MM.1S (cell line): ENCODE data around the gene TMEM161A.
"Not testable (repeated sequence)": the region's sequence is repeated elsewhere in the genome, so short reads cannot be mapped to it uniquely, and the experiment has no call there.

Source experiments
- DNase-seq: peaks from one replicate; pipeline ENCODE4 v3.0.0-alpha.2; 2015
- H2AFZ ChIP-seq: fragments of 300-600 bp; sonication (generic); 2 replicates; pipeline ENCODE4 v1.6.0; 2016; ENCODE audit warnings: antibody characterized with exemption, low read length
- H3F3A ChIP-seq: fragments of 300-600 bp; sonication (generic); 2 replicates; pipeline ENCODE4 v1.6.1; 2016; ENCODE audit warnings: mild to moderate bottlenecking, antibody characterized with exemption, low read length, moderate library complexity, mixed read lengths; ENCODE audit not compliant: insufficient read depth
- H3K27ac ChIP-seq: fragments of 300-600 bp; sonication (generic); 2 replicates; pipeline ENCODE4 v1.5.1; 2016; ENCODE audit warnings: mild to moderate bottlenecking, low read length
- H3K27me3 ChIP-seq: fragments of 300-600 bp; sonication (generic); replicated peaks from 2 replicates; pipeline ENCODE4 v1.6.0; 2016; ENCODE audit warnings: low read length; ENCODE audit not compliant: insufficient read depth
- H3K36me3 ChIP-seq: fragments of 300-600 bp; sonication (generic); replicated peaks from 2 replicates; pipeline ENCODE4 v1.6.1; 2016; ENCODE audit warnings: mild to moderate bottlenecking, low read length, mixed read lengths; ENCODE audit not compliant: insufficient read depth
- H3K4me1 ChIP-seq: fragments of 300-600 bp; sonication (generic); 2 replicates; pipeline ENCODE4 v1.6.1; 2016; ENCODE audit warnings: low read length, mixed read lengths
- H3K4me2 ChIP-seq: fragments of 300-600 bp; sonication (generic); 2 replicates; pipeline ENCODE4 v1.6.0; 2016; ENCODE audit warnings: low read depth, low read length
- H3K4me3 ChIP-seq: fragments of 300-600 bp; sonication (generic); 2 replicates; pipeline ENCODE4 v1.5.1; 2016; ENCODE audit warnings: low read length, mixed read lengths
- H3K79me2 ChIP-seq: fragments of 300-600 bp; sonication (generic); 2 replicates; pipeline ENCODE4 v1.6.1; 2016; ENCODE audit warnings: mixed run types, low read length, mixed read lengths
- H3K9ac ChIP-seq: fragments of 300-600 bp; sonication (generic); 2 replicates; pipeline ENCODE4 v1.6.1; 2016; ENCODE audit warnings: low read length, mixed read lengths
- H3K9me2 ChIP-seq: fragments of 300-600 bp; sonication (generic); replicated peaks from 2 replicates; pipeline ENCODE4 v1.6.1; 2016; ENCODE audit warnings: mild to moderate bottlenecking, low read length, mixed read lengths; ENCODE audit not compliant: insufficient read depth
- H3K9me3 ChIP-seq: fragments of 300-600 bp; sonication (generic); replicated peaks from 2 replicates; pipeline ENCODE4 v1.6.1; 2016; ENCODE audit warnings: mild to moderate bottlenecking, low read length, mixed read lengths; ENCODE audit not compliant: insufficient read depth
- H4K20me1 ChIP-seq: fragments of 300-600 bp; sonication (generic); 2 replicates; pipeline ENCODE4 v1.6.1; 2016; ENCODE audit warnings: mild to moderate bottlenecking, low read length, moderate library complexity, mixed read lengths; ENCODE audit not compliant: insufficient read depth
- EZH2 ChIP-seq: fragments of 300-600 bp; sonication (generic); optimal IDR thresholded peaks from 2 replicates; pipeline ENCODE3; 2017; ENCODE audit warnings: low read depth, mild to moderate bottlenecking, antibody characterized with exemption, low read length, mixed read lengths
- EZH2phosphoT487 ChIP-seq: fragments of 300-600 bp; sonication (generic); IDR thresholded peaks from 2 replicates; pipeline ENCODE4 v1.6.1; 2018; ENCODE audit warnings: antibody characterized with exemption, low read length
- TF ChIP-seq, protein P1 (sequence below): fragments of 300-600 bp; sonication (generic); IDR thresholded peaks from 2 replicates; pipeline ENCODE4 v1.5.1; 2016; ENCODE audit warnings: antibody characterized with exemption, low read length, mixed read lengths

The TMEM161A gene

DNA sequence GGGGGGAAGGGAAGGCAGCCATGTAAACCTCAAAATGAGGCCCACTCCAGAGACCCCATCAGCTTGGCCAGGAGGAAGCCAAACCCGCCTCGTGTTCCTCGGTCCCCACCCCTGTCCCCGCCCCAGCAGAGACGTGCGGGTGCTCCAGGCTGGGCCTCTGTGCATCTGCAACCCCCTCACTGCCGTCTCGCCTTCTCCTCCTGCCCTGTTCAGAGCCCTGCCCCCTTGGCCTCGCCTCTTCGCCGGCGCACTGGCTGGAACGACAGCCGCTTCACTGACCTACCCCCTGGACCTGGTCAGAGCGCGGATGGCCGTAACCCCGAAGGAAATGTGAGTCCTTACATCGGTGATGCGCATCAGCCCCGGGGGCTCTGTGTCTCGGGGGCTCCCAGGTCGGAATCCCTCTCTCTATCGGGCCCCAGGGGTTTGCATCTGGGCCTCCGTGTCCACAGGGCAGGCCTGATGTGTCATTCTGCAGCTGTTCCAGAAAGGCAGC lies 32.2 kb downstream of the TMEM161A start:
- no peak overlapping the region for H2AFZ ChIP-seq
- no peaks in the 10 kb centered on the region for H3K9me3 ChIP-seq
- DNase-seq = no peak
- no peaks in the 10 kb centered on the region for H3K27me3 ChIP-seq
- H3K9me2 ChIP-seq = no peaks in the 10 kb centered on the region
- H3K79me2 ChIP-seq = no peaks in the 10 kb centered on the region
- H3K9ac ChIP-seq = no peak overlapping the region
- no peaks in the 10 kb centered on the region for H3K4me1 ChIP-seq
- no peak overlapping the region for H3K4me2 ChIP-seq
- no peak overlapping the region for H3K4me3 ChIP-seq
- H3F3A ChIP-seq = no peaks in the 10 kb centered on the region
- TF ChIP-seq EZH2 = no peak
- TF ChIP-seq EZH2phosphoT487 = no peak
- H3K27ac ChIP-seq = no peak overlapping the region
- no peaks in the 10 kb centered on the region for H4K20me1 ChIP-seq
- no peaks in the 10 kb centered on the region for H3K36me3 ChIP-seq

DNA sequence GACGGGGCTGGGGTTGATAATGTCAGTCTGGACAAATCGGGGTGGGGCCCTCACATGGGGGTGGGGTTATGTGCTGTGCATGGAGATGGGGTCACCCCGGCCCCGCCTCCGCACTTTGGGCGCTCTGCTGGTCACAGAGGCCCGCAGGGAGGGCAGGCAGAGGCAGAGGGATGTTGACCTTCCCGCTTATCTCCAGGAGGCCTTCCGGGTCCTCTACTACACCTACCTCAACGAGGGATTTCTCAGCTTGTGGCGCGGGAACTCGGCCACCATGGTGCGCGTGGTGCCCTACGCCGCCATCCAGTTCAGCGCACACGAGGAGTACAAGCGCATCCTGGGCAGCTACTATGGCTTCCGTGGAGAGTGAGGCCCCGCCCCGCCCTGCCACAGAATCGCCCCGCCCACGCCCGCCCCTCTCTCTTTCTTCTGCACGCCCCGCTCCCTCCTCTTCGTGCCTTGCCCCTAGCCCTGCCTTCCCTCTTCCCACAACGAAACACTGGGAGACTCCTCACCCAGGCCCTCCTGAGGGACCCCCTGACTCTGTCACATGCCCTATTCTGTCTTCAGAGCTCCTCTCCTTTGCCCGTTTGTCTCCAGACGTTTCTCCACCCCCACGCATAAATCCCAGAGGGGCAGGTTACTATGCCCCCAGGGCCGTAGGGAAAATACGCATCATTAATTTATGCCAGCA lies 32.8 kb downstream of the TMEM161A start:
- H3K4me2 ChIP-seq = no peak overlapping the region

DNA sequence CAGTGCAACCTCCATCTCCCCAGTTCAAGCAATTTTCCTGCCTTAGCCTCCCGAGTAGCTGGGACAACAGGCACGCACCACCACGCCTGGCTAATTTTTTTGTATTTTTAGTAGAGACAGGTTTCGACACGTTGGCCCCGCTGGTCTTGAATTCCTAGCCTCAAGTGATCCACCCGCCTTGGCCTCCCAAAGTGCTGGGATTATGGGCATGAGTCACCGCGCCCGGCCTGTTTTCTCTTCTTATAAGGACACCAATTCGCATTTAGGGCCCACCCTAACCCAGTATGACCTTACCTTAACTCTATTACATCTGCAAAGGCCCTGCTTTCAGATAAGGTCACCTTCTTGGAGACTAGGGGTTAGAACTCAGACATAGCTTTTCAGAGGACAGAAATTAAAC lies 35.1 kb downstream of the TMEM161A start:
- Histone ChIP-seq H3K79me2 (no peaks in the 10 kb centered on the region), H3K9me3 (no peaks in the 10 kb centered on the region), H3K9ac (no peak overlapping the region), H2AFZ (no peak overlapping the region), H3F3A (no peaks in the 10 kb centered on the region), H4K20me1 (no peaks in the 10 kb centered on the region), H3K4me2 (no peak overlapping the region), H3K36me3 (no peaks in the 10 kb centered on the region), H3K27me3 (no peaks in the 10 kb centered on the region), H3K27ac (no peak overlapping the region), H3K9me2 (no peaks in the 10 kb centered on the region), H3K4me3 (no peak overlapping the region), H3K4me1 (no peaks in the 10 kb centered on the region)
- TF ChIP-seq, protein P1, sequence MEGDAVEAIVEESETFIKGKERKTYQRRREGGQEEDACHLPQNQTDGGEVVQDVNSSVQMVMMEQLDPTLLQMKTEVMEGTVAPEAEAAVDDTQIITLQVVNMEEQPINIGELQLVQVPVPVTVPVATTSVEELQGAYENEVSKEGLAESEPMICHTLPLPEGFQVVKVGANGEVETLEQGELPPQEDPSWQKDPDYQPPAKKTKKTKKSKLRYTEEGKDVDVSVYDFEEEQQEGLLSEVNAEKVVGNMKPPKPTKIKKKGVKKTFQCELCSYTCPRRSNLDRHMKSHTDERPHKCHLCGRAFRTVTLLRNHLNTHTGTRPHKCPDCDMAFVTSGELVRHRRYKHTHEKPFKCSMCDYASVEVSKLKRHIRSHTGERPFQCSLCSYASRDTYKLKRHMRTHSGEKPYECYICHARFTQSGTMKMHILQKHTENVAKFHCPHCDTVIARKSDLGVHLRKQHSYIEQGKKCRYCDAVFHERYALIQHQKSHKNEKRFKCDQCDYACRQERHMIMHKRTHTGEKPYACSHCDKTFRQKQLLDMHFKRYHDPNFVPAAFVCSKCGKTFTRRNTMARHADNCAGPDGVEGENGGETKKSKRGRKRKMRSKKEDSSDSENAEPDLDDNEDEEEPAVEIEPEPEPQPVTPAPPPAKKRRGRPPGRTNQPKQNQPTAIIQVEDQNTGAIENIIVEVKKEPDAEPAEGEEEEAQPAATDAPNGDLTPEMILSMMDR = no peak
- TF ChIP-seq EZH2 (no peak), EZH2phosphoT487 (no peak)
- DNase-seq = no peak

More for the DNA sequence above, 32.8 kb downstream of the TMEM161A start:
- H3K9me3 ChIP-seq = no peaks in the 10 kb centered on the region
- TF ChIP-seq, protein P1 = no peak
- TF ChIP-seq EZH2 (no peak), EZH2phosphoT487 (no peak)
- H3K27ac ChIP-seq = no peak overlapping the region
- H3K27me3 ChIP-seq = no peaks in the 10 kb centered on the region
- no peaks in the 10 kb centered on the region for H3K9me2 ChIP-seq
- no peaks in the 10 kb centered on the region for H4K20me1 ChIP-seq
- no peaks in the 10 kb centered on the region for H3K36me3 ChIP-seq
- no peak overlapping the region for H3K9ac ChIP-seq
- DNase-seq = no peak
- H3F3A ChIP-seq = no peaks in the 10 kb centered on the region
- no peak overlapping the region for H2AFZ ChIP-seq
- H3K4me1 ChIP-seq = no peaks in the 10 kb centered on the region
- H3K79me2 ChIP-seq = no peaks in the 10 kb centered on the region
- no peak overlapping the region for H3K4me3 ChIP-seq

DNA sequence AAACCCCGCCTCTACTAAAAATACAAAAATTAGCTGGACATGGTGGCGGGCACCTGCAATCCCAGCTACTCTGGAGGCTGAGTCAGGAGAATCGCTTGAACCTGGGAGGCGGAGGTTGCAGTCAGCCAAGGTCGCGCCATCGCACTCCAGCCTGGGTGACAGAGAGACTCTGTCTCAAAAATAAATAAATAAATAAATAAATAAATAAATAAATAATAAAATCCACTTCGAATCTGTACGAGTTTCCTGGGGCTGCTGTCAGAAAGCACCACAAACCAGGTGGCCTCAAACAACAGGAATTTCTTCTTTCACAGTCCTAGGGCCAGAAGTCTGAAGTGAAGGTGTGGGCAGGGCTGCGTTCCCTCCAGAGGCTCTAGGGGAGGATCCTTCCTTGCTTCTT lies 35.7 kb downstream of the TMEM161A start:
- not testable (repeated sequence) for DNase-seq, H2AFZ ChIP-seq, H3K4me3 ChIP-seq, H3K36me3 ChIP-seq, H3K4me1 ChIP-seq, H3F3A ChIP-seq, H3K27me3 ChIP-seq, H3K9me2 ChIP-seq, H4K20me1 ChIP-seq, H3K9ac ChIP-seq, H3K27ac ChIP-seq, H3K9me3 ChIP-seq, H3K79me2 ChIP-seq, H3K4me2 ChIP-seq
